OCI-LY7 (cell line): ENCODE measurements around the gene AGBL3. TPM values are rescaled to one million over a fixed set of nuclear protein-coding genes. Genes with fewer than 3 reads are reported as not detected.

Source experiments
- BruUV-seq: library from RNA; stranded (reverse); fragments of 400-500 nt; replicated peaks from 2 replicates; lab custom pipeline; 2021; lab: Mats Ljungman, UMichigan
- CTCF ChIA-PET: fragments of 300-600 bp; sonication (Branson Sonifier 250); formaldehyde crosslinking; loops from one replicate; lab custom pipeline; 2022; ENCODE audit warnings: antibody characterized with exemption; ENCODE audit not compliant: unreplicated experiment; lab: Charles Lee
- POLR2A ChIA-PET: fragments of 300-600 bp; sonication (Branson Sonifier 250); formaldehyde crosslinking; loops from one replicate; lab custom pipeline; 2022; ENCODE audit warnings: antibody characterized with exemption; lab: Charles Lee
- DNase-seq: peaks from one replicate; pipeline ENCODE4 v3.0.0-alpha.2; 2015; ENCODE audit warnings: low spot score
- H2AFZ ChIP-seq: fragments of 200-600 bp; sonication (generic), shearing (Covaris generic); 2 replicates; pipeline ENCODE4 v1.6.1; 2014; ENCODE audit warnings: mild to moderate bottlenecking, antibody characterized with exemption, low read length, moderate library complexity
- H3K27ac ChIP-seq: fragments of 200-600 bp; sonication (generic); 2 replicates; pipeline ENCODE4 v1.5.1; 2014; ENCODE audit warnings: mixed run types, low read depth, mild to moderate bottlenecking, moderate library complexity, low read length, inconsistent platforms; ENCODE audit not compliant: poor library complexity, severe bottlenecking
- H3K36me3 ChIP-seq: fragments of 200-600 bp; sonication (generic); 2 replicates; pipeline ENCODE4 v1.6.1; 2014; ENCODE audit warnings: mild to moderate bottlenecking, antibody characterized with exemption, low read length, moderate library complexity, mixed read lengths; ENCODE audit not compliant: insufficient read depth
- H3K4me1 ChIP-seq: fragments of 200-600 bp; sonication (generic); 2 replicates; pipeline ENCODE4 v1.5.1; 2014; ENCODE audit warnings: mild to moderate bottlenecking, low read length; ENCODE audit not compliant: insufficient read depth, poor library complexity, severe bottlenecking
- H3K4me2 ChIP-seq: fragments of 200-600 bp; sonication (generic); 2 replicates; pipeline ENCODE4 v1.6.1; 2014; ENCODE audit warnings: mild to moderate bottlenecking, low read length
- H3K4me3 ChIP-seq: fragments of 200-600 bp; sonication (generic); 2 replicates; pipeline ENCODE4 v1.5.1; 2014; ENCODE audit warnings: mild to moderate bottlenecking, low read depth, low read length; ENCODE audit not compliant: poor library complexity, severe bottlenecking
- H3K79me2 ChIP-seq: fragments of 200-600 bp; sonication (generic); 2 replicates; pipeline ENCODE4 v1.6.1; 2016; ENCODE audit warnings: low read depth, mild to moderate bottlenecking, low read length, moderate library complexity, mixed read lengths; ENCODE audit not compliant: insufficient read depth
- H3K9me2 ChIP-seq: fragments of 200-600 bp; sonication (generic); 2 replicates; pipeline ENCODE4 v1.6.1; 2016; ENCODE audit warnings: mild to moderate bottlenecking, low read length, mixed read lengths; ENCODE audit not compliant: insufficient read depth
- H3K9me3 ChIP-seq: fragments of 200-600 bp; sonication (generic); 2 replicates; pipeline ENCODE4 v1.6.1; 2014; ENCODE audit warnings: mild to moderate bottlenecking, mixed run types, low read length, mixed read lengths
- H4K20me1 ChIP-seq: fragments of 200-600 bp; sonication (generic); 2 replicates; pipeline ENCODE4 v1.6.1; 2014; ENCODE audit warnings: mild to moderate bottlenecking, antibody characterized with exemption, low read length, moderate library complexity, mixed read lengths; ENCODE audit not compliant: insufficient read depth
- CTCF ChIP-seq: fragments of 200-600 bp; sonication (generic); conservative IDR thresholded peaks from 2 replicates; pipeline ENCODE4 v1.5.1; 2014; ENCODE audit warnings: mild to moderate bottlenecking, antibody characterized with exemption, low read length, moderate library complexity, mixed read lengths
- EZH2phosphoT487 ChIP-seq: fragments of 200-600 bp; sonication (generic); IDR thresholded peaks from 2 replicates; pipeline ENCODE4 v1.6.1; 2018; ENCODE audit warnings: low read depth, borderline replicate concordance, mild to moderate bottlenecking, mixed run types, antibody characterized with exemption, low read length, moderate library complexity, mixed read lengths
- intact Hi-C: fragments of 100-400 bp; cut with micrococcal nuclease; formaldehyde crosslinking; loops from one replicate; pipeline ENCODE4 v1.10.0; 2022; ENCODE audit not compliant: unreplicated experiment
- total RNA-seq, 2 experiments: library from RNA; depleted of rRNA in 1 of 2; stranded (reverse); fragments of >200 nt in 1 of 2; shearing (Covaris generic) in 1 of 2; gene quantifications; 2 replicates each; pipeline ENCODE4 v1.2.3, GENCODE V29; 2014 to 2022

The AGBL3 gene
- total RNA-seq, 2 experiments from 2014 or later: 3.5 to 4.9 TPM

GRCh38 chr7:134996097-134996550 lies 9.8 kb downstream of the AGBL3 start:
- intact Hi-C loops: loop anchor here (5.0 kb wide), 1 partner anchor 151 kb away; the partner anchor contains the start of gene TMEM140
- H3K4me2 ChIP-seq: no peak overlapping the region
- H3K36me3 ChIP-seq: peaks cover 43% of the 10 kb centered on the region
- ChIA-PET CTCF (no interaction called here), POLR2A (interaction anchor here (1.0 to 1.1 kb wide), 3 partner anchors 9 to 49 kb away, joined by 3 to 5 read pairs (median 4); partner anchors contain the start of gene AGBL3)
- no peaks in the 10 kb centered on the region for H3K4me1 ChIP-seq
- H3K9me3 ChIP-seq: no peaks in the 10 kb centered on the region
- H4K20me1 ChIP-seq: no peaks in the 10 kb centered on the region
- no peak overlapping the region for H2AFZ ChIP-seq
- no peak for TF ChIP-seq CTCF
- TF ChIP-seq EZH2phosphoT487: no peak
- no TSS peak for BruUV-seq
- no peaks in the 10 kb centered on the region for H3K9me2 ChIP-seq
- no peak overlapping the region for H3K27ac ChIP-seq
- H3K79me2 ChIP-seq: no peaks in the 10 kb centered on the region
- no peak overlapping the region for H3K4me3 ChIP-seq
- no peak for DNase-seq

GRCh38 chr7:134997214-134997885 lies 11.0 kb downstream of the AGBL3 start:
- H3K36me3 ChIP-seq: peaks cover 39% of the 10 kb centered on the region
- no peaks in the 10 kb centered on the region for H3K79me2 ChIP-seq
- no peak for DNase-seq
- no peak overlapping the region for H3K27ac ChIP-seq
- no peaks in the 10 kb centered on the region for H3K9me2 ChIP-seq
- intact Hi-C loops: loop anchor here (5.0 kb wide), 1 partner anchor 150 kb away; the partner anchor contains the start of gene TMEM140
- H4K20me1 ChIP-seq: no peaks in the 10 kb centered on the region
- ChIA-PET CTCF (no interaction called here), POLR2A (interaction anchor here (0.6 kb wide), 1 partner anchor 49 kb away, joined by 3 read pairs; no protein-coding TSS in a partner anchor)
- no peak for TF ChIP-seq EZH2phosphoT487
- no peak for TF ChIP-seq CTCF
- no peaks in the 10 kb centered on the region for H3K4me1 ChIP-seq
- BruUV-seq: no TSS peak
- H3K9me3 ChIP-seq: no peaks in the 10 kb centered on the region
- no peak overlapping the region for H3K4me3 ChIP-seq
- no peak overlapping the region for H3K4me2 ChIP-seq
- H2AFZ ChIP-seq: no peak overlapping the region

- intact Hi-C loops: loop anchor here (5.0 kb wide), 1 partner anchor 148 kb away; the partner anchor contains the start of gene TMEM140
- DNase-seq: no peak
- Histone ChIP-seq H3K9me3 (no peaks in the 10 kb centered on the region), H3K4me1 (no peaks in the 10 kb centered on the region), H3K79me2 (no peaks in the 10 kb centered on the region), H2AFZ (no peak overlapping the region), H3K27ac (no peak overlapping the region), H3K4me3 (no peak overlapping the region), H4K20me1 (no peaks in the 10 kb centered on the region), H3K9me2 (no peaks in the 10 kb centered on the region), H3K36me3 (peaks cover 24% of the 10 kb centered on the region), H3K4me2 (no peak overlapping the region)
- POLR2A ChIA-PET: no interaction called here
- no TSS peak for BruUV-seq
- CTCF ChIA-PET: no interaction called here
- TF ChIP-seq EZH2phosphoT487 (no peak), CTCF (no peak)
These were observed 12.8 kb downstream of the AGBL3 start for GRCh38 chr7:134999136-134999535.
